IMR-90 (cell line): Measurements from ENCODE around the gene ADCY2. TPM values are rescaled to one million over a fixed set of nuclear protein-coding genes. Genes with fewer than 3 reads are reported as not detected.

Experiments
- ATAC-seq: fragments of 200-7000 bp; cut with Tn5 transposase; 2 replicates; pipeline ENCODE4 v1.9.1; 2020; ENCODE audit warnings: low read depth, mild to moderate bottlenecking, moderate library complexity
- BruUV-seq: library from RNA; stranded (reverse); fragments of 400-500 nt; replicated peaks from 2 replicates; lab custom pipeline; 2021; lab: Mats Ljungman, UMichigan
- CTCF ChIA-PET: fragments of 300-600 bp; formaldehyde crosslinking; extraction: SDS; loops from one replicate; lab custom pipeline; 2021; ENCODE audit warnings: antibody characterized with exemption; lab: Yijun Ruan, JAX
- POLR2A ChIA-PET: fragments of 300-600 bp; sonication (Branson Sonifier 250); formaldehyde crosslinking; loops from one replicate; lab custom pipeline; 2022; ENCODE audit warnings: antibody characterized with exemption; ENCODE audit not compliant: unreplicated experiment; lab: Charles Lee
- DNase-seq: peaks from one replicate; pipeline ENCODE4 v3.0.0; 2013
- H2AFZ ChIP-seq: replicated peaks from 2 replicates; pipeline ENCODE3; 2013; ENCODE audit warnings: low read length, mild to moderate bottlenecking; ENCODE audit not compliant: poor library complexity
- H2AK5ac ChIP-seq: 2 replicates; pipeline ENCODE4 v1.6.1; 2013; ENCODE audit warnings: low read depth, low read length, inconsistent platforms
- H2AK9ac ChIP-seq: replicated peaks from 2 replicates; pipeline ENCODE3; 2013; ENCODE audit warnings: mild to moderate bottlenecking, low read depth, low read length, moderate library complexity; ENCODE audit not compliant: poor library complexity
- H2BK120ac ChIP-seq: 2 replicates; pipeline ENCODE4 v1.6.1; 2013; ENCODE audit warnings: low read depth, low read length, inconsistent platforms
- H2BK15ac ChIP-seq: 3 replicates; pipeline ENCODE4 v1.6.1; 2013; ENCODE audit warnings: low read depth, low read length, inconsistent platforms
- H2BK20ac ChIP-seq: 2 replicates; pipeline ENCODE4 v1.6.1; 2013; ENCODE audit warnings: low read depth, mild to moderate bottlenecking, inconsistent platforms, low read length, moderate library complexity
- H2BK5ac ChIP-seq: 2 replicates; pipeline ENCODE4 v1.6.1; 2013; ENCODE audit warnings: mild to moderate bottlenecking, low read depth, low read length, inconsistent platforms; ENCODE audit not compliant: poor library complexity, severe bottlenecking
- H3K14ac ChIP-seq: replicated peaks from 2 replicates; pipeline ENCODE4 v1.6.1; 2013; ENCODE audit warnings: low read depth, low read length, inconsistent platforms
- H3K18ac ChIP-seq: 2 replicates; pipeline ENCODE4 v1.6.1; 2013; ENCODE audit warnings: low read depth, low read length, control low read depth
- H3K23ac ChIP-seq: 2 replicates; pipeline ENCODE4 v1.6.1; 2013; ENCODE audit warnings: low read depth, low read length, inconsistent platforms
- H3K27ac ChIP-seq: 2 replicates; pipeline ENCODE4 v1.5.1; 2013; ENCODE audit warnings: mild to moderate bottlenecking, control low read depth, low read length; ENCODE audit not compliant: insufficient read depth
- H3K27me3 ChIP-seq: 2 replicates; pipeline ENCODE4 v1.6.1; 2013; ENCODE audit warnings: low read length; ENCODE audit not compliant: control insufficient read depth, insufficient read depth
- H3K36me3 ChIP-seq: 2 replicates; pipeline ENCODE4 v1.6.1; 2013; ENCODE audit warnings: low read length, mixed read lengths; ENCODE audit not compliant: control insufficient read depth, insufficient read depth
- H3K4ac ChIP-seq: 2 replicates; pipeline ENCODE4 v1.6.1; 2013; ENCODE audit warnings: low read depth, low read length, inconsistent platforms
- H3K4me1 ChIP-seq: 2 replicates; pipeline ENCODE4 v1.6.1; 2013; ENCODE audit warnings: low read length, mixed read lengths; ENCODE audit not compliant: control insufficient read depth, insufficient read depth
- H3K4me2 ChIP-seq: 2 replicates; pipeline ENCODE4 v1.6.1; 2013; ENCODE audit warnings: low read depth, mild to moderate bottlenecking, control low read depth, low read length, moderate library complexity
- H3K4me3 ChIP-seq: 2 replicates; pipeline ENCODE4 v1.5.1; 2013; ENCODE audit warnings: low read depth, mild to moderate bottlenecking, control low read depth, low read length, moderate library complexity; ENCODE audit not compliant: insufficient read depth
- H3K56ac ChIP-seq: 2 replicates; pipeline ENCODE4 v1.6.1; 2013; ENCODE audit warnings: low read length, inconsistent platforms; ENCODE audit not compliant: insufficient read depth; ENCODE audit errors: extremely low read depth
- H3K79me1 ChIP-seq, 2 experiments: 2 replicates each; pipeline ENCODE4 v1.6.1; 2013; ENCODE audit warnings: low read length in 2 of 2, inconsistent platforms in 1 of 2, low read depth in 1 of 2
- H3K9ac ChIP-seq: 2 replicates; pipeline ENCODE4 v1.6.1; 2013; ENCODE audit warnings: low read depth, low read length, control low read depth
- H3K9me1 ChIP-seq: 2 replicates; pipeline ENCODE4 v1.6.1; 2013; ENCODE audit warnings: low read length, inconsistent platforms; ENCODE audit not compliant: insufficient read depth
- H3K9me3 ChIP-seq: 2 replicates; pipeline ENCODE4 v1.6.1; 2013; ENCODE audit warnings: low read length; ENCODE audit not compliant: control insufficient read depth, insufficient read depth
- H4K20me1 ChIP-seq: 2 replicates; pipeline ENCODE4 v1.6.1; 2013; ENCODE audit warnings: low read length, inconsistent platforms; ENCODE audit not compliant: insufficient read depth
- H4K5ac ChIP-seq: 2 replicates; pipeline ENCODE4 v1.6.1; 2013; ENCODE audit warnings: mild to moderate bottlenecking, low read depth, low read length, control low read depth
- H4K8ac ChIP-seq, 2 experiments: 2 replicates each; pipeline ENCODE4 v1.6.1; 2013; ENCODE audit warnings: low read depth in 2 of 2, low read length in 2 of 2, control low read depth in 1 of 2, inconsistent platforms in 1 of 2
- H4K91ac ChIP-seq: 2 replicates; pipeline ENCODE4 v1.6.1; 2013; ENCODE audit warnings: low read depth, low read length, inconsistent platforms; ENCODE audit not compliant: insufficient read depth
- CEBPB ChIP-seq: IDR thresholded peaks from 2 replicates; pipeline ENCODE4 v1.6.1; 2012; ENCODE audit warnings: low read depth, low read length, improper control_type of control experiment
- ELK1 ChIP-seq: fragments of 150-350 bp; IDR thresholded peaks from 2 replicates; pipeline ENCODE4 v1.6.1; 2016; ENCODE audit warnings: low read depth, mild to moderate bottlenecking, low read length, moderate library complexity, borderline replicate concordance
- FOS ChIP-seq: fragments of 150-350 bp; IDR thresholded peaks from 2 replicates; pipeline ENCODE4 v1.6.1; 2016; ENCODE audit warnings: low read depth, low read length
- MAZ ChIP-seq: IDR thresholded peaks from 2 replicates; pipeline ENCODE4 v1.6.1; 2012; ENCODE audit warnings: low read depth, mild to moderate bottlenecking, low read length, improper control_type of control experiment, moderate library complexity, borderline replicate concordance
- NFE2L2 ChIP-seq: fragments of 150-350 bp; IDR thresholded peaks from 2 replicates; pipeline ENCODE4 v1.6.1; 2016; ENCODE audit warnings: low read depth, mild to moderate bottlenecking, low read length
- POLR2A ChIP-seq: IDR thresholded peaks from 2 replicates; pipeline ENCODE4 v1.6.1; 2012; ENCODE audit warnings: mild to moderate bottlenecking, low read depth, low read length
- RCOR1 ChIP-seq: IDR thresholded peaks from 2 replicates; pipeline ENCODE4 v1.6.1; 2012; ENCODE audit warnings: mild to moderate bottlenecking, low read length, improper control_type of control experiment; ENCODE audit not compliant: insufficient replicate concordance
- RFX5 ChIP-seq: IDR thresholded peaks from 2 replicates; pipeline ENCODE4 v1.8.0; 2012; ENCODE audit warnings: low read depth, mild to moderate bottlenecking, low read length, moderate library complexity
- WGBS, 2 experiments: methylation state at CpG; one replicate each; pipeline versions ENCODE4 v1.1.5 to v1.1.7; 2013; ENCODE audit warnings: missing lambda C conversion rate in 2 of 2; ENCODE audit not compliant: insufficient read length in 1 of 2; ENCODE audit errors: extremely low coverage in 2 of 2; 5-methylcytosine and 5-hydroxymethylcytosine counted together
- dilution Hi-C: fragments of 300-500 bp; cut with HindIII; formaldehyde crosslinking; loops from one replicate; pipeline ENCODE4 v1.14.3; 2018; ENCODE audit warnings: low sequenced_read_pairs; ENCODE audit not compliant: unreplicated experiment
- in situ Hi-C: fragments of 300-500 bp; cut with MboI; formaldehyde crosslinking; loops from 3 replicates; pipeline ENCODE4 v1.14.3; 2019; ENCODE audit warnings: low sequenced_read_pairs, inconsistent platforms, mixed read lengths
- intact Hi-C: fragments of 100-400 bp; cut with micrococcal nuclease; formaldehyde crosslinking; loops from 2 replicates; pipeline ENCODE4 v1.10.0; 2022
- polyA plus RNA-seq, 3 experiments: library from polyadenylated mRNA; depleted of rRNA; stranded (reverse); fragments of >200 nt; gene quantifications; 2 replicates each; pipeline ENCODE4 v1.2.3, GENCODE V29; 2012; ENCODE audit warnings: low replicate concordance in 1 of 3
- total RNA-seq: library from RNA; depleted of rRNA; stranded (reverse); fragments of >200 nt; gene quantifications from 2 replicates; pipeline ENCODE4 v1.2.3, GENCODE V29; 2012
- TF ChIP-seq, protein P1 (sequence below): conservative IDR thresholded peaks from 2 replicates; pipeline ENCODE4 v1.5.1; 2012; ENCODE audit warnings: mild to moderate bottlenecking, low read depth, low read length, improper control_type of control experiment

The ADCY2 gene
- total and polyA plus RNA-seq, 2 of the 4 experiments (the other 2 are of a cell fraction), result not detected

DNA sequence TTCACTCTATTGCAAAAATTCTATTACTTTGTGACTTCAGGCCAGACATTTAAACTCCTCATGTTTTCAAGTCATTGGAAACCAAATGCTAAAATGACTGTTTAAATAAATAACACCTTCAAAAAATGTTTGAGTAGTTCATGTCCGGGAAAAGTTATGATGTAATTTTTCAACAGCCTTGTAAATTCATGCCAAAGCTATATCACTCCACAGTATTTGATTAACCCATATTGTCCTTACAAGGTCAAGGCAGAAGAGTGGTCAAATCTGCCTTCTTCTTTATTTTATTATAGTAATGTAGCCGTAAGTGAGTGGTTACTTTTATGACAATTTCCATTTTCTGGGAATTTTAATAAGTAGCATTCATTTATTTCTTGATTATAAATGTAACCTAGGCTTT is 72.8 kb downstream of the ADCY2 start:
- in situ Hi-C loops, result no loop called here
- no peak overlapping the region for H3K4me2 ChIP-seq
- no peak overlapping the region for H3K27ac ChIP-seq
- no peak overlapping the region for H3K4ac ChIP-seq
- no peak overlapping the region for H2BK20ac ChIP-seq
- intact Hi-C loops, result no loop called here
- H2BK120ac ChIP-seq, result no peak overlapping the region
- H3K9me3 ChIP-seq, result peaks cover 19% of the 10 kb centered on the region
- H3K9me1 ChIP-seq, result no peaks in the 10 kb centered on the region
- ATAC-seq, result no peak
- no TSS peak for BruUV-seq
- H2BK5ac ChIP-seq, result no peak overlapping the region
- no peaks in the 10 kb centered on the region for H3K4me1 ChIP-seq
- no CpG with 5 or more reads among the region's 2 CpGs for WGBS, 2 experiments
- H2BK15ac ChIP-seq, result no peak overlapping the region
- no peak overlapping the region for H2AK9ac ChIP-seq
- dilution Hi-C loops, result no loop called here
- no peak overlapping the region for H2AFZ ChIP-seq
- no peak for DNase-seq
- ChIA-PET CTCF (no interaction called here), POLR2A (no interaction called here)
- no peak overlapping the region for H3K4me3 ChIP-seq
- H4K5ac ChIP-seq, result no peak overlapping the region
- no peak overlapping the region for H4K91ac ChIP-seq
- no peak overlapping the region for H3K14ac ChIP-seq
- H4K20me1 ChIP-seq, result no peaks in the 10 kb centered on the region
- H3K9ac ChIP-seq, result no peak overlapping the region
- no peaks in the 10 kb centered on the region for H3K79me1 ChIP-seq
- H3K56ac ChIP-seq, result no peak overlapping the region
- H2AK5ac ChIP-seq, result no peak overlapping the region
- no peak overlapping the region for H4K8ac ChIP-seq
- no peaks in the 10 kb centered on the region for H3K27me3 ChIP-seq
- H3K23ac ChIP-seq, result no peak overlapping the region
- TF ChIP-seq MAZ (no peak), CEBPB (no peak), FOS (no peak), NFE2L2 (no peak), RCOR1 (no peak), RFX5 (no peak), POLR2A (no peak), ELK1 (no peak)
- TF ChIP-seq, protein P1, sequence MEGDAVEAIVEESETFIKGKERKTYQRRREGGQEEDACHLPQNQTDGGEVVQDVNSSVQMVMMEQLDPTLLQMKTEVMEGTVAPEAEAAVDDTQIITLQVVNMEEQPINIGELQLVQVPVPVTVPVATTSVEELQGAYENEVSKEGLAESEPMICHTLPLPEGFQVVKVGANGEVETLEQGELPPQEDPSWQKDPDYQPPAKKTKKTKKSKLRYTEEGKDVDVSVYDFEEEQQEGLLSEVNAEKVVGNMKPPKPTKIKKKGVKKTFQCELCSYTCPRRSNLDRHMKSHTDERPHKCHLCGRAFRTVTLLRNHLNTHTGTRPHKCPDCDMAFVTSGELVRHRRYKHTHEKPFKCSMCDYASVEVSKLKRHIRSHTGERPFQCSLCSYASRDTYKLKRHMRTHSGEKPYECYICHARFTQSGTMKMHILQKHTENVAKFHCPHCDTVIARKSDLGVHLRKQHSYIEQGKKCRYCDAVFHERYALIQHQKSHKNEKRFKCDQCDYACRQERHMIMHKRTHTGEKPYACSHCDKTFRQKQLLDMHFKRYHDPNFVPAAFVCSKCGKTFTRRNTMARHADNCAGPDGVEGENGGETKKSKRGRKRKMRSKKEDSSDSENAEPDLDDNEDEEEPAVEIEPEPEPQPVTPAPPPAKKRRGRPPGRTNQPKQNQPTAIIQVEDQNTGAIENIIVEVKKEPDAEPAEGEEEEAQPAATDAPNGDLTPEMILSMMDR, result no peak
- H3K36me3 ChIP-seq, result no peaks in the 10 kb centered on the region
- H3K18ac ChIP-seq, result no peak overlapping the region
